HG03196 (cell line): Measurements from ENCODE around the gene SEMA5B.

Experiments used
- ATAC-seq: cut with Tn5 transposase; IDR thresholded peaks from one replicate; pipeline ENCODE4 v1.9.1; 2021; ENCODE audit not compliant: unreplicated experiment

Gene SEMA5B

DNA sequence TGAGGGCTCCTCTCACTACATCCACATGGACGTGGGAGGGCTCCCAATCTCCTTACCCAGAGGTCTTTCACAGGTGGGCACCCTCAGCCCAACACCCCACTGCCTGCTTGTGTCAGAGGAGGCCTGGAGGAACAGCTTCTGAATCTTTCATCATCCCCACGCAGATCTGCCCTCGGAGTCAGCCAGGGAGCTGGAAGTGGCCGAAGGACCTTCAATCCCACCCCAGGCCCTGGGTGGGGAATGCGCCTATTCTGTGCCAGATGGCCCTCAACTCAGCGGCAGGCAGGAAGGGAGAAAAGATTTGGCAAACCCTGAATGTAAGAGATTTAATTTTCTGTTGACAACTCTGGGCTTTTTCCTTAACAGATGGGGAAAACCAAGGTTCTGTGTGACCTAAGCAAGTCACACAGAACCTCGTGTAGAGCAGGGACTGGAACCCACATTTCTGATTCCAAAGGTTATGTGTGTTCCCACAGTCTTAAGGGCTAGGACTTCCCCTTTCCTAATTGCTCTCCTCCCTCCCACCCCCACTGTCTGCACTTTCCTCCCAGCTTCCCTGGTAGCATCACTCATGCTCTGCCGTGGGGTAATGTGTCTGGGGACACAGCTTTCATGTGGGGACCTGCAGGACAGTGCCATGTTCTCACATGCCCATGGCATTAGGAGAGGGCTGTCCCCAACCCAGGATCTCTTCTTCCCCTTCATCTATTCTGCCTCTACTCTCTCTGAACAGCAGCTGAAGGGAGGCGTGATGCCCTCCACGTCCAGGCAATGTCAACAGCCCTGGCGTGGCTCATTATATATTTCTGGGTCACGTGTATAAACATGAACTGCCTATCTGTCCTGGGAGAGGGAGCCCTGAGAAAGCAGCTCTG lies 98.1 kb downstream of the SEMA5B start:
- ATAC-seq = no peak

GRCh38 chr3:122928396-122929187 lies 99.0 kb downstream of the SEMA5B start:
- no peak for ATAC-seq

- ATAC-seq = no peak
Observed at GRCh38 chr3:122927726-122928125, 99.8 kb downstream of the SEMA5B start.

DNA sequence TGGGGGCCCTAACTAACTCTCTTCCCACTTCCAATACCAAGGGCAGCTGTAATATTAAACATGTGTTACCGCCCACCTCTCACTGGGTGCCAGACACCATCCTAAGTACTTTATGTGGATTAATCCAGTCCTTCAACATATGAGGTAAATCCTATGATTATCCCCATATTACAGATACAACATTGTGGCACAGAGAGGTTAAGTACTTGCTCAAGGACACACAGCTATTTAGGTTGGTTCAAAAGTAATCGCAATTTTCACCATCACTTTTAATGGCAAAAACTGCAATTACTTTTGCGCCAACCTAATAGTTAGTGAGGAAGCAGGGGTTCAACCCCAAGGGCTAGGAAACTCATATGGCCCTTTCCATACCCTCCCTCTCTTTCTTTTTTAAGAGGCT lies 100.8 kb downstream of the SEMA5B start:
- no peak for ATAC-seq

DNA sequence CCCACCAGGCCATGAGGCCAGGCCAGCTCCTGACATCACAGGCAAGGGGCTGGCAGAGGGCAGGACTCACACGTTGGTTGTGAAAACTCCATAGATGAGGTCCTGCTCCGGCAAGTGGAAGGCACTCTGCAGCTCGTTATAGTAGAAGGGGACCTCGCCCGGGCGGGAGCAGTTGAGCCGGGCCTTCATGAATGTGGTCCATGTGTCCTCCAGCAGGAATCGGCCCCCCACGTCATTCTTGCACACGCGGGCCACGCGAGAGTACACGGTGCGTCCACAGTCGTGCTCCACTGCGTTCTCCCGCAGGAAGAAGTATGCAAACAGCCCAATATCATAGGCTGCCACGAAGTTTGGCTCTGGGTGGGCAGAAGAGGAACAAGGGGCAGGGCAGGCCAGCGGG lies 101.2 kb downstream of the SEMA5B start:
- no peak for ATAC-seq

DNA sequence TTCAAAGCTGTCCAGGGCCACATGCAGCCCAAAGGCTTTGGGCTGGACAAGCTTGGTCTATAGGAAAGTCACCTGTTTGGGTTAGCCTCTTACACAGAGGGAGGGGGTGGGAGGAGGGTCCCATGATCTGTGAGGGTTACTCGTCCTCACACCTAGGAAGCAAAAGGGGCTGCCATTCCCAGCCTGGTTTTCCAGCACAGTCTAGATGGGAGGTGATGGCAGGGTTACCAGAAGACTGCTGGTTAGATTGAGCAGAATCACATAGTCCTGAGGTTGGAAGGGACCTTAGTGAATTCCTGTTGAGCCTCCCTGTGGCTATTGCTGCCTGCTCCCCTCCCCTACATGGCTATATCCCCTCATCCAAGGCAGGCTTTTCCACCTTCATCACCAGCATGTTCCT lies 101.8 kb downstream of the SEMA5B start:
- ATAC-seq = no peak

DNA sequence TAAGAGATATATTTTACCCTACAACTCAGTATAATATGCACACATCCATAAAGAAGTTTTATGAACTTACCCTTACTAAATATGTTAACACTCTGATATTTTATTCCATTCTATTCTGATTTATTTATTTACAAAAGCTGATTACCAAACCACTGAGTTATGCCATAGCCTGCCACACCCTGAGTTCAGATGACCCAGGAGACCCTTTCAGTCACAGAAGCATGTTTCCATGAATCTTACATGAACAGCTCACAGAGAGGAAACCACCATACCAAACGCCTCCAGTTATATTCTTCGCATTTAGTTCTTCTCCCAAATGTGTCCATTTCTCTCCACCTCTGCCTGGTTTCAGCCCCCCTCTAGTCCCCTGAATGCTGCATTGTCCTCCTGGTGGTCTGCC lies 103.5 kb downstream of the SEMA5B start:
- ATAC-seq = no peak

GRCh38 chr3:122923611-122924010 lies 104.0 kb downstream of the SEMA5B start:
- no peak for ATAC-seq

GRCh38 chr3:122921791-122922651 lies 105.5 kb downstream of the SEMA5B start:
- no peak for ATAC-seq

DNA sequence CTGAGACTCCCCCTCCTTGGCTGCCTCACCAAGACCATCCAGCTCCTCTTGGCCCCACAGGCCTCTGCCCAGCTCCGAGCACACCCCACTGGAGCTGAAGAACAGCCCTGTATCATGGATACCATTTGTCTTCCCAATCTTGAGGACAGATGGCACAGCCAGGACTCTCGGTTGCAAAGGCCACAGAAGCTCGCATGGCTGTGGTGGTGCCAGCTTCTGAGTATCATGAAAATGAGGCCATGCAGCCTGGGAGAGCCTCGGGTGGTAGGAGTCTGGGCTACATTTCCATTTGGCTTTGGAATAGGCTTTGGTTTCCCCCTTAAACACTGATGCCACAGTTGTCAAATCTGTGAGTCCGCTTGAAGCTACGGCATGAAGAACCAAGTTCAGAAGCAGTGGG lies 106.6 kb downstream of the SEMA5B start:
- no peak for ATAC-seq

- ATAC-seq = no peak
Observed at GRCh38 chr3:122919291-122919610, 108.3 kb downstream of the SEMA5B start.

GRCh38 chr3:122918576-122919290 lies 108.8 kb downstream of the SEMA5B start:
- no peak for ATAC-seq

DNA sequence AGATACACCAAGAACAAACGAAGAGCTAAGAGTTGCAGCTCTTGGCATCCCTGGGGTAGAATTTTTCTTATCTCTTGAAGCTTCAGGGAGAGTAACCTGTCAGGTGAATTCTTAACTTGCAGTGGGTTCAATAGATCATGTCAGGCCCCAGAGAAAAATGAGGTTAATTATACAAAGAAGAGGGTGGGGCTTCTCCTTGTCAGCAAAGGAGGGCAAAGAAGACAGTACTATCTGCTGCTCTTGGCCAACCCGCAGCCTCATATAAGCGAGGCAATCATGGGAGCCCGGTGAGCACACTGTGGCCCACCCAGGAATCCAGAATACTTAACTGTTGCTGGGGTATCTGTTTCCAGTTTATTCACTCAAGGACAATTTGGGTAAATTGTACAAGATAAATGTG lies 110.2 kb downstream of the SEMA5B start:
- no peak for ATAC-seq

DNA sequence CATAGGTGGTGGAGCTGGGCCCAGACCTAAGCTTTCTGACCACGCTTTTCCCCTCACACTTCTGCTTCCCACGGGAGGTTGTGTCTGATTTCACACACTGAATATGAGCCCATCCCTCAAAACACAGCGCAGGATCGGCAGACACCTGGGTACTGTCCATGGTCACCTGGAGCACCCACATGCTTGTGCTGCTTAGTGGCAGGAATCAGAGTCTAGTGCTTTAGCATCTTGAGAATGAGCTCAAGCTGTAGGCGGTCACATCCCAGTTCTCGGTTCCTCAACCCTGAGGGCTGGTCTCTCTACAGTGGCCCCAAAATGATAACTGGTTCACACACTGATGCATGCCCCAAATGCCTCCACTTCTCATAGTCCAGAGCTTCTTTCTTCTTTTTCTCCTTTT lies 111.0 kb downstream of the SEMA5B start:
- no peak for ATAC-seq

DNA sequence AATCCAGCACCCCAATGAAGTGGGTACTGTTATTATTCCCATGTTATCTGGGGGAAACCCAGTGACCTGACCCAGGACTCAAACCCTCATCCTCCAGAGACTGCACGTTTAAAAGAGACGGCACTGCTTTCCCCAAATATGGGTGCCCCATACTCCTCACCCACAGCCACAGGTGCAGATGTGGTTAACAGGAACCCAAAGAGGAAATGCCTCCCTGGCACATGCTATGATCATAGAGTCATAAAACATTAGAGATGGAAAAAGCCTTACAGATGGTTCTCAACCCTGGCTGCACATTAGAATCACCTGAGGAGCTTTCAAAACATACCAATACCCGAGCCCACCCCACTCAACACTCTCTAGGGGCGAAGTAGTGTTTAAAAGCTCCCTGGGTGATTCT lies 111.5 kb downstream of the SEMA5B start:
- no peak for ATAC-seq

DNA sequence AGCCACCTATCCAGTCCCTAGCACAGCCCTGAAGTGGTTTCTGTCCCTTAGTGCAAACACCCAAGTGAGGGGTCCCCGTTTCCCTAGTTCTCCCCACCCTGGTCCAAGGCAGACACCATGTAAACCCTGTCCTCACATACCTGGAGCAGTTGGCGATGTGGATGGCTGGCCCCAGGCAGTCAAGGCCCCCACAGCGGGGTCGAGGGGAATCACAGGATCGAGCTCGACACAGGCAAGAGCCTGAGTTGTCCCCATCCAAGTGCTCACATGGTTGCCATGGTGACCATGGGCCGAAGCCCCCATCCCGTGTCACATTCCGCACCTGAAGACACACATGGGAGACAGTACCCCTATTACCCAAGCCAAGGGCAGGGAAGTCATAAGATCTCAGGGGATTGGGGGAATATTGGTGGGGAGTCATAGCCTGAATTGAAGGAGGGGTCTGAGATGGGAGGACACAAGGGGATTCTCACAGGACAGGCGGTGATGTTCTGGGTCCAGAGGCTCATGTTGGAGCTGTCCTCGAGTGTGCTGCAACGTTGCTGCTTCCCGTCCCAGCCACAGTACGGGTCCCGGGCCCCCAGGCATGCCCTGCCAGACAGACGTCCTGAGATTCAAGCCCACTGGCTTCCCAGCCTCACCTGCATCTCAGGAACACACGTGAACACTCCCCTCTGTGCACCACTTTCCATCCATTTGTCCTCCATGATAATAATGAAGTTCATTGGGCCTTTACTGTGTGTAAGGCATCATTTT lies 112.1 kb downstream of the SEMA5B start:
- no peak for ATAC-seq

GRCh38 chr3:122913539-122914100 lies 113.9 kb downstream of the SEMA5B start:
- no peak for ATAC-seq

GRCh38 chr3:122912772-122913538 lies 114.6 kb downstream of the SEMA5B start:
- no peak for ATAC-seq

- no peak for ATAC-seq
Observed at GRCh38 chr3:122911901-122912300, 115.7 kb downstream of the SEMA5B start.
